ENCODE data around the gene BCAP29. TPM values are rescaled to one million over a fixed set of nuclear protein-coding genes. Genes with fewer than 3 reads are reported as not detected.
A peak's percentile ranks its signal among the peaks of the same experiment; 100 is the strongest.

The BCAP29 gene
- total RNA-seq, 1 donor from 2014 or later = 73.0 TPM

GRCh38 chr7:107570298-107570697, 9.7 kb upstream of the BCAP29 start:
- Mint-ChIP-seq H3K27ac (ENCODE audit: unreplicated experiment) (no peak overlapping the region), H3K4me3 (ENCODE audit: unreplicated experiment) (no peak overlapping the region), H3K27me3 (ENCODE audit: low read depth) (no peaks in the 10 kb centered on the region), H3K4me1 (ENCODE audit: low read depth) (peaks cover 3% of the 10 kb centered on the region), H3K36me3 (ENCODE audit: low read depth) (peaks cover 3% of the 10 kb centered on the region), H3K9me3 (ENCODE audit: low read depth) (no peaks in the 10 kb centered on the region)
- TF ChIP-seq CTCF (IDR thresholded peaks at IDR 0.05) = no peak
- DNase-seq (ENCODE audit: low spot score) = no peak

- Mint-ChIP-seq H3K36me3 (ENCODE audit: low read depth) (peaks cover 4% of the 10 kb centered on the region), H3K4me1 (ENCODE audit: low read depth) (peaks cover 3% of the 10 kb centered on the region), H3K4me3 (ENCODE audit: unreplicated experiment) (no peak overlapping the region), H3K27ac (ENCODE audit: unreplicated experiment) (no peak overlapping the region), H3K9me3 (ENCODE audit: low read depth) (no peaks in the 10 kb centered on the region), H3K27me3 (ENCODE audit: low read depth) (no peaks in the 10 kb centered on the region)
- TF ChIP-seq CTCF (IDR thresholded peaks at IDR 0.05) = no peak
- no peak for DNase-seq (ENCODE audit: low spot score)
Observed at GRCh38 chr7:107573537-107573936, 6.5 kb upstream of the BCAP29 start.

- peak overlapping the region; percentile 89 for H3K4me3 Mint-ChIP-seq (ENCODE audit: unreplicated experiment)
- no peaks in the 10 kb centered on the region for H3K27me3 Mint-ChIP-seq (ENCODE audit: low read depth)
- no peaks in the 10 kb centered on the region for H3K9me3 Mint-ChIP-seq (ENCODE audit: low read depth)
Observed at GRCh38 chr7:107579554-107579884, 527 bp upstream of the BCAP29 start.

GRCh38 chr7:107580716-107581383, 804 bp downstream of the BCAP29 start:
- peak; percentile 30 for TF ChIP-seq CTCF (IDR thresholded peaks at IDR 0.05)
- no peaks in the 10 kb centered on the region for H3K9me3 Mint-ChIP-seq (ENCODE audit: low read depth)
- H3K27ac Mint-ChIP-seq (ENCODE audit: unreplicated experiment) = peak overlapping the region; percentile 87
- H3K27me3 Mint-ChIP-seq (ENCODE audit: low read depth) = no peaks in the 10 kb centered on the region
- peaks cover 27% of the 10 kb centered on the region for H3K4me1 Mint-ChIP-seq (ENCODE audit: low read depth)
- H3K4me3 Mint-ChIP-seq (ENCODE audit: unreplicated experiment) = peak overlapping the region; percentile 89
- peaks cover 10% of the 10 kb centered on the region for H3K36me3 Mint-ChIP-seq (ENCODE audit: low read depth)
- no peak for DNase-seq (ENCODE audit: low spot score)

More at GRCh38 chr7:107579554-107579884, 527 bp upstream of the BCAP29 start:
- no peak for DNase-seq (ENCODE audit: low spot score)
- no peak for TF ChIP-seq CTCF (IDR thresholded peaks at IDR 0.05)
- Mint-ChIP-seq H3K4me1 (ENCODE audit: low read depth) (peaks cover 27% of the 10 kb centered on the region), H3K36me3 (ENCODE audit: low read depth) (peaks cover 3% of the 10 kb centered on the region), H3K27ac (ENCODE audit: unreplicated experiment) (peak overlapping the region; percentile 94)

GRCh38 chr7:107581387-107582013, 1.5 kb downstream of the BCAP29 start:
- H3K9me3 Mint-ChIP-seq (ENCODE audit: low read depth) = no peaks in the 10 kb centered on the region
- no peak for DNase-seq (ENCODE audit: low spot score)

More at GRCh38 chr7:107581387-107582013, 1.5 kb downstream of the BCAP29 start:
- no peak for TF ChIP-seq CTCF (IDR thresholded peaks at IDR 0.05)
- Mint-ChIP-seq H3K27ac (ENCODE audit: unreplicated experiment) (peak overlapping the region; percentile 22), H3K36me3 (ENCODE audit: low read depth) (peaks cover 11% of the 10 kb centered on the region), H3K27me3 (ENCODE audit: low read depth) (no peaks in the 10 kb centered on the region), H3K4me1 (ENCODE audit: low read depth) (peaks cover 27% of the 10 kb centered on the region), H3K4me3 (ENCODE audit: unreplicated experiment) (peak overlapping the region; percentile 89)
